Ovary (tissue), 3 donors: ENCODE results near the gene HACD2.

Experiments used
- CTCF ChIP-seq, 3 donors: fragments of 450-650 bp in 2 of 3; fragments of 200-600 bp in 1 of 3; IDR thresholded peaks; one replicate each; pipeline versions ENCODE4 v1.5.1 to v1.8.0; 2016 to 2022; ENCODE audit warnings: antibody characterized with exemption in 3 of 3, mild to moderate bottlenecking in 1 of 3
- EP300 ChIP-seq: sonication (generic); formaldehyde crosslinking; IDR thresholded peaks from one replicate; pipeline ENCODE4 v1.6.1; 2017; ENCODE audit warnings: antibody characterized with exemption
- donor health status: DM: no; HTN: no; CAD: no.

DNA sequence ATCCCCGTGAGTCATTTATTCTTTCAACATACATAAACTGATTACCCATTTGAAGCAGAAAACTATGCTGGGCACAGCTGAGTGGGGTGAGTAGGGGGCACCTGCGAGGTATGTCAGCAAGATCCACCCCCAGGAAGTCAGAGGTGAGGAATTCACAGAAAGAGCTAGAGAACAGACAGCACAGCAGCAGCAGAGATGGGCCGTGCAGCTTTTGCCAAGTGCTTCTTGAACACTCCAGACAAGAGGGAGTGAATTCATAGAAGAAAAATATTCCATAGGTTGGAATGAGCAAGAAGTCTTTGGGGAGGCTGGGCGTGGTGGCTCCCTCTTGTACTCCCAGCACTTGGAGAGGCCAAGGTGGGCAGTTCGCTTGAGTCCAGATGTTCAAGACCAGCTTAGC lies 126.6 kb downstream of the HACD2 start:
- no peak for TF ChIP-seq CTCF (IDR thresholded peaks at IDR 0.05)
- no peak for TF ChIP-seq EP300
